Measurements from ENCODE around the gene SNX20. TPM values are rescaled to one million over a fixed set of nuclear protein-coding genes. Genes with fewer than 3 reads are reported as not detected.

The SNX20 gene
- total and polyA plus RNA-seq, 2 donors (not counting 3 experiments of a cell fraction or from before 2014, with no cell fraction given): not detected

DNA sequence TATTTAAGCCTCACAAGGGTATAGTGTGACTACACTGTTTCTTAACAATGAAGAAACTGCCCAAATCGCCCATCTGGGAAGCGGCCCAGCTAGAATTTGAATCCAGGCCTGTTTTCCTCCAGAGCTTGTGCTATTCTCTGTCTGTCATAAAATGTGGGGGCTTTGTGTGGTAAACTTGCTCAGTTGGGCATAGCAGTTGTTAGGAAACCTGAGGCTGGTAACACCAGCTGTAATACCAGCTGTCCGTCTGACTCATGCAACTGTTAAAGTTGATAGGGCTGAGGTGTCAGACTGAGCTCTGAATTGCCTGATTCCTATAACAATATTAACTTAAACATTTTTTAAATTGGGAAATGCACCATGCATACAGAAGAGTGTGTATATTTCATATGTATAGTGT is 21.6 kb upstream of the SNX20 start:
- intact Hi-C loops (cut with micrococcal nuclease) (no loop called here), dilution Hi-C loops (cut with MboI; ENCODE audit: extremely low pct_ligation_motif_present, low sequenced_read_pairs) (no loop called here)
- Histone ChIP-seq H3K4me3 (replicated peaks in 1 of 3; ENCODE audit: insufficient read depth in 1 of 3, low read depth in 1 of 3, low read length in 3 of 3) (no peak overlapping the region), H3K27ac (ENCODE audit: insufficient read depth, low read depth, low read length) (no peak overlapping the region), H3K9me3 (replicated peaks; ENCODE audit: control insufficient read depth, insufficient read depth, low read length) (peaks cover 2% of the 10 kb centered on the region), H3K27me3 (ENCODE audit: control insufficient read depth in 2 of 2, insufficient read depth in 2 of 2, low read length in 2 of 2) (no peaks in the 10 kb centered on the region), H3K9me1 (replicated peaks; ENCODE audit: control insufficient read depth, extremely low read depth, insufficient read depth, low read length) (no peaks in the 10 kb centered on the region), H3K4me1 (ENCODE audit: control insufficient read depth, extremely low read depth, insufficient read depth, low read length) (peaks cover 6% of the 10 kb centered on the region), H3K36me3 (ENCODE audit: control insufficient read depth in 2 of 2, extremely low read depth in 1 of 2, insufficient read depth in 2 of 2, low read length in 2 of 2) (no peaks in the 10 kb centered on the region), H2AFZ (ENCODE audit: low read depth, low read length) (no peak overlapping the region), H3K9ac (replicated peaks; ENCODE audit: extremely low read depth, insufficient read depth, low read length) (no peak overlapping the region), H3K79me2 (ENCODE audit: control insufficient read depth, insufficient read depth, low read length) (no peaks in the 10 kb centered on the region), H4K20me1 (replicated peaks; ENCODE audit: control insufficient read depth, extremely low read depth, insufficient read depth, low read length) (no peaks in the 10 kb centered on the region), H3K4me2 (ENCODE audit: insufficient read depth, low read length) (no peak overlapping the region)
- ChIA-PET POLR2A (no interaction called here), CTCF (interaction anchor here (1.0 to 1.7 kb wide), 3 partner anchors 13 to 104 kb away, joined by 3 to 7 read pairs (median 4); no protein-coding TSS in a partner anchor)
- TF ChIP-seq, protein P1, sequence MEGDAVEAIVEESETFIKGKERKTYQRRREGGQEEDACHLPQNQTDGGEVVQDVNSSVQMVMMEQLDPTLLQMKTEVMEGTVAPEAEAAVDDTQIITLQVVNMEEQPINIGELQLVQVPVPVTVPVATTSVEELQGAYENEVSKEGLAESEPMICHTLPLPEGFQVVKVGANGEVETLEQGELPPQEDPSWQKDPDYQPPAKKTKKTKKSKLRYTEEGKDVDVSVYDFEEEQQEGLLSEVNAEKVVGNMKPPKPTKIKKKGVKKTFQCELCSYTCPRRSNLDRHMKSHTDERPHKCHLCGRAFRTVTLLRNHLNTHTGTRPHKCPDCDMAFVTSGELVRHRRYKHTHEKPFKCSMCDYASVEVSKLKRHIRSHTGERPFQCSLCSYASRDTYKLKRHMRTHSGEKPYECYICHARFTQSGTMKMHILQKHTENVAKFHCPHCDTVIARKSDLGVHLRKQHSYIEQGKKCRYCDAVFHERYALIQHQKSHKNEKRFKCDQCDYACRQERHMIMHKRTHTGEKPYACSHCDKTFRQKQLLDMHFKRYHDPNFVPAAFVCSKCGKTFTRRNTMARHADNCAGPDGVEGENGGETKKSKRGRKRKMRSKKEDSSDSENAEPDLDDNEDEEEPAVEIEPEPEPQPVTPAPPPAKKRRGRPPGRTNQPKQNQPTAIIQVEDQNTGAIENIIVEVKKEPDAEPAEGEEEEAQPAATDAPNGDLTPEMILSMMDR (IDR thresholded peaks at IDR 0.05; ENCODE audit: extremely low read depth in 1 of 2, insufficient read depth in 1 of 2, low read depth in 1 of 2, low read length in 2 of 2): no peak
- TF ChIP-seq, protein P2, sequence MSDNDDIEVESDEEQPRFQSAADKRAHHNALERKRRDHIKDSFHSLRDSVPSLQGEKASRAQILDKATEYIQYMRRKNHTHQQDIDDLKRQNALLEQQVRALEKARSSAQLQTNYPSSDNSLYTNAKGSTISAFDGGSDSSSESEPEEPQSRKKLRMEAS (IDR thresholded peaks at IDR 0.05; ENCODE audit: insufficient read depth, insufficient read length): no peak
- TF ChIP-seq GATA2 (IDR thresholded peaks at IDR 0.05; ENCODE audit: insufficient read depth, insufficient read length, low read depth, low read length) (no peak), FOS (IDR thresholded peaks at IDR 0.05; ENCODE audit: borderline replicate concordance, insufficient read depth, low read length) (no peak), JUN (IDR thresholded peaks at IDR 0.05; ENCODE audit: borderline replicate concordance, insufficient read depth, insufficient read length, low read depth) (no peak)
- no TSS peak for BruUV-seq (replicated peaks)
- DNase-seq (ENCODE audit: low read depth, low spot score) (no peak), FAIRE-seq (no peak)
